IMR-90 (cell line): ENCODE data around the gene ABCA10. TPM values are rescaled to one million over a fixed set of nuclear protein-coding genes. Genes with fewer than 3 reads are reported as not detected.

ENCODE experiments used
- ATAC-seq: fragments of 200-7000 bp; cut with Tn5 transposase; 2 replicates; pipeline ENCODE4 v1.9.1; 2020; ENCODE audit warnings: low read depth, mild to moderate bottlenecking, moderate library complexity
- BruUV-seq: library from RNA; stranded (reverse); fragments of 400-500 nt; replicated peaks from 2 replicates; lab custom pipeline; 2021; lab: Mats Ljungman, UMichigan
- CTCF ChIA-PET: fragments of 300-600 bp; formaldehyde crosslinking; extraction: SDS; loops from one replicate; lab custom pipeline; 2021; ENCODE audit warnings: antibody characterized with exemption; lab: Yijun Ruan, JAX
- POLR2A ChIA-PET: fragments of 300-600 bp; sonication (Branson Sonifier 250); formaldehyde crosslinking; loops from one replicate; lab custom pipeline; 2022; ENCODE audit warnings: antibody characterized with exemption; ENCODE audit not compliant: unreplicated experiment; lab: Charles Lee
- DNase-seq: peaks from one replicate; pipeline ENCODE4 v3.0.0; 2013
- H2AFZ ChIP-seq: replicated peaks from 2 replicates; pipeline ENCODE3; 2013; ENCODE audit warnings: low read length, mild to moderate bottlenecking; ENCODE audit not compliant: poor library complexity
- H2AK5ac ChIP-seq: 2 replicates; pipeline ENCODE4 v1.6.1; 2013; ENCODE audit warnings: low read depth, low read length, inconsistent platforms
- H2AK9ac ChIP-seq: replicated peaks from 2 replicates; pipeline ENCODE3; 2013; ENCODE audit warnings: mild to moderate bottlenecking, low read depth, low read length, moderate library complexity; ENCODE audit not compliant: poor library complexity
- H2BK120ac ChIP-seq: 2 replicates; pipeline ENCODE4 v1.6.1; 2013; ENCODE audit warnings: low read depth, low read length, inconsistent platforms
- H2BK15ac ChIP-seq: 3 replicates; pipeline ENCODE4 v1.6.1; 2013; ENCODE audit warnings: low read depth, low read length, inconsistent platforms
- H2BK20ac ChIP-seq: 2 replicates; pipeline ENCODE4 v1.6.1; 2013; ENCODE audit warnings: low read depth, mild to moderate bottlenecking, inconsistent platforms, low read length, moderate library complexity
- H2BK5ac ChIP-seq: 2 replicates; pipeline ENCODE4 v1.6.1; 2013; ENCODE audit warnings: mild to moderate bottlenecking, low read depth, low read length, inconsistent platforms; ENCODE audit not compliant: poor library complexity, severe bottlenecking
- H3K14ac ChIP-seq: replicated peaks from 2 replicates; pipeline ENCODE4 v1.6.1; 2013; ENCODE audit warnings: low read depth, low read length, inconsistent platforms
- H3K18ac ChIP-seq: 2 replicates; pipeline ENCODE4 v1.6.1; 2013; ENCODE audit warnings: low read depth, low read length, control low read depth
- H3K23ac ChIP-seq: 2 replicates; pipeline ENCODE4 v1.6.1; 2013; ENCODE audit warnings: low read depth, low read length, inconsistent platforms
- H3K27ac ChIP-seq: 2 replicates; pipeline ENCODE4 v1.5.1; 2013; ENCODE audit warnings: mild to moderate bottlenecking, control low read depth, low read length; ENCODE audit not compliant: insufficient read depth
- H3K27me3 ChIP-seq: 2 replicates; pipeline ENCODE4 v1.6.1; 2013; ENCODE audit warnings: low read length; ENCODE audit not compliant: control insufficient read depth, insufficient read depth
- H3K36me3 ChIP-seq: 2 replicates; pipeline ENCODE4 v1.6.1; 2013; ENCODE audit warnings: low read length, mixed read lengths; ENCODE audit not compliant: control insufficient read depth, insufficient read depth
- H3K4ac ChIP-seq: 2 replicates; pipeline ENCODE4 v1.6.1; 2013; ENCODE audit warnings: low read depth, low read length, inconsistent platforms
- H3K4me1 ChIP-seq: 2 replicates; pipeline ENCODE4 v1.6.1; 2013; ENCODE audit warnings: low read length, mixed read lengths; ENCODE audit not compliant: control insufficient read depth, insufficient read depth
- H3K4me2 ChIP-seq: 2 replicates; pipeline ENCODE4 v1.6.1; 2013; ENCODE audit warnings: low read depth, mild to moderate bottlenecking, control low read depth, low read length, moderate library complexity
- H3K4me3 ChIP-seq: 2 replicates; pipeline ENCODE4 v1.5.1; 2013; ENCODE audit warnings: low read depth, mild to moderate bottlenecking, control low read depth, low read length, moderate library complexity; ENCODE audit not compliant: insufficient read depth
- H3K56ac ChIP-seq: 2 replicates; pipeline ENCODE4 v1.6.1; 2013; ENCODE audit warnings: low read length, inconsistent platforms; ENCODE audit not compliant: insufficient read depth; ENCODE audit errors: extremely low read depth
- H3K79me1 ChIP-seq, 2 experiments: 2 replicates each; pipeline ENCODE4 v1.6.1; 2013; ENCODE audit warnings: low read length in 2 of 2, inconsistent platforms in 1 of 2, low read depth in 1 of 2
- H3K9ac ChIP-seq: 2 replicates; pipeline ENCODE4 v1.6.1; 2013; ENCODE audit warnings: low read depth, low read length, control low read depth
- H3K9me1 ChIP-seq: 2 replicates; pipeline ENCODE4 v1.6.1; 2013; ENCODE audit warnings: low read length, inconsistent platforms; ENCODE audit not compliant: insufficient read depth
- H3K9me3 ChIP-seq: 2 replicates; pipeline ENCODE4 v1.6.1; 2013; ENCODE audit warnings: low read length; ENCODE audit not compliant: control insufficient read depth, insufficient read depth
- H4K20me1 ChIP-seq: 2 replicates; pipeline ENCODE4 v1.6.1; 2013; ENCODE audit warnings: low read length, inconsistent platforms; ENCODE audit not compliant: insufficient read depth
- H4K5ac ChIP-seq: 2 replicates; pipeline ENCODE4 v1.6.1; 2013; ENCODE audit warnings: mild to moderate bottlenecking, low read depth, low read length, control low read depth
- H4K8ac ChIP-seq, 2 experiments: 2 replicates each; pipeline ENCODE4 v1.6.1; 2013; ENCODE audit warnings: low read depth in 2 of 2, low read length in 2 of 2, control low read depth in 1 of 2, inconsistent platforms in 1 of 2
- H4K91ac ChIP-seq: 2 replicates; pipeline ENCODE4 v1.6.1; 2013; ENCODE audit warnings: low read depth, low read length, inconsistent platforms; ENCODE audit not compliant: insufficient read depth
- BHLHE40 ChIP-seq: fragments of 150-350 bp; IDR thresholded peaks from 2 replicates; pipeline ENCODE4 v1.6.1; 2016; ENCODE audit warnings: mild to moderate bottlenecking, low read depth, low read length
- MAFK ChIP-seq: IDR thresholded peaks from 2 replicates; pipeline ENCODE4 v1.6.1; 2012; ENCODE audit warnings: low read depth, low read length, improper control_type of control experiment
- POLR2A ChIP-seq: IDR thresholded peaks from 2 replicates; pipeline ENCODE4 v1.6.1; 2012; ENCODE audit warnings: mild to moderate bottlenecking, low read depth, low read length
- WGBS, 2 experiments: methylation state at CpG; one replicate each; pipeline versions ENCODE4 v1.1.5 to v1.1.7; 2013; ENCODE audit warnings: missing lambda C conversion rate in 2 of 2; ENCODE audit not compliant: insufficient read length in 1 of 2; ENCODE audit errors: extremely low coverage in 2 of 2; 5-methylcytosine and 5-hydroxymethylcytosine counted together
- dilution Hi-C: fragments of 300-500 bp; cut with HindIII; formaldehyde crosslinking; loops from one replicate; pipeline ENCODE4 v1.14.3; 2018; ENCODE audit warnings: low sequenced_read_pairs; ENCODE audit not compliant: unreplicated experiment
- in situ Hi-C: fragments of 300-500 bp; cut with MboI; formaldehyde crosslinking; loops from 3 replicates; pipeline ENCODE4 v1.14.3; 2019; ENCODE audit warnings: low sequenced_read_pairs, inconsistent platforms, mixed read lengths
- intact Hi-C: fragments of 100-400 bp; cut with micrococcal nuclease; formaldehyde crosslinking; loops from 2 replicates; pipeline ENCODE4 v1.10.0; 2022
- polyA plus RNA-seq, 3 experiments: library from polyadenylated mRNA; depleted of rRNA; stranded (reverse); fragments of >200 nt; gene quantifications; 2 replicates each; pipeline ENCODE4 v1.2.3, GENCODE V29; 2012; ENCODE audit warnings: low replicate concordance in 1 of 3
- total RNA-seq: library from RNA; depleted of rRNA; stranded (reverse); fragments of >200 nt; gene quantifications from 2 replicates; pipeline ENCODE4 v1.2.3, GENCODE V29; 2012

ABCA10 gene
- total and polyA plus RNA-seq, 2 of the 4 experiments (the other 2 are of a cell fraction): under 0.01 to 0.03 TPM

GRCh38 chr17:69142175-69142802 is 86.3 kb downstream of the ABCA10 start:
- WGBS, 2 experiments: no CpG with 5 or more reads among the region's 3 CpGs
- Histone ChIP-seq H3K18ac (peak overlapping the region; percentile 57; the same call in 1 of the 2 replicates), H4K5ac (peak overlapping the region; percentile 97; the same call in 1 of the 2 replicates), H3K4me3 (no peak overlapping the region), H3K4ac (no peak overlapping the region), H2BK5ac (no peak overlapping the region), H2BK120ac (no peak overlapping the region), H3K56ac (no peak overlapping the region), H2BK15ac (no peak overlapping the region), H4K8ac (no peak overlapping the region), H4K20me1 (no peaks in the 10 kb centered on the region), H3K36me3 (no peaks in the 10 kb centered on the region), H3K79me1 (no peaks in the 10 kb centered on the region), H2BK20ac (no peak overlapping the region), H3K14ac (no peak overlapping the region), H3K27me3 (no peaks in the 10 kb centered on the region), H4K91ac (no peak overlapping the region), H3K4me2 (peak overlapping the region; percentile 82), H3K4me1 (peaks cover 5% of the 10 kb centered on the region; the same call in 1 of the 2 replicates), H2AK5ac (no peak overlapping the region), H3K9me3 (no peaks in the 10 kb centered on the region), H3K23ac (no peak overlapping the region), H3K9ac (no peak overlapping the region), H3K27ac (peak overlapping the region; percentile 96; the same call in 1 of the 2 replicates), H2AFZ (no peak overlapping the region), H3K9me1 (no peaks in the 10 kb centered on the region), H2AK9ac (no peak overlapping the region)
- dilution Hi-C loops: no loop called here
- TF ChIP-seq POLR2A (no peak), BHLHE40 (no peak), MAFK (no peak)
- intact Hi-C loops: no loop called here
- no TSS peak for BruUV-seq
- ChIA-PET CTCF (interaction anchor here (0.6 kb wide), 1 partner anchor 29 kb away, joined by 3 read pairs; no protein-coding TSS in a partner anchor), POLR2A (no interaction called here)
- peak; percentile 33 for DNase-seq
- ATAC-seq: peak; percentile 79
- in situ Hi-C loops: no loop called here
